Endodermal cell (in vitro differentiated cells): Measurements from ENCODE around the gene PRDM16. TPM values are rescaled to one million over a fixed set of nuclear protein-coding genes. Genes with fewer than 3 reads are reported as not detected.

Source experiments
- DNase-seq: peaks from one replicate; pipeline ENCODE4 v3.0.0-alpha.2; 2017
- H3K27ac ChIP-seq: 2 replicates; pipeline ENCODE4 v1.5.1; 2013; ENCODE audit warnings: mild to moderate bottlenecking, low read depth, low read length, moderate library complexity
- H3K27me3 ChIP-seq: 2 replicates; pipeline ENCODE4 v1.6.1; 2013; ENCODE audit warnings: mild to moderate bottlenecking, low read length, moderate library complexity; ENCODE audit not compliant: insufficient read depth, control insufficient read depth, poor library complexity, severe bottlenecking
- H3K36me3 ChIP-seq: 2 replicates; pipeline ENCODE4 v1.7.0; 2013; ENCODE audit warnings: mild to moderate bottlenecking, low read length, moderate library complexity; ENCODE audit not compliant: control insufficient read depth, insufficient read depth
- H3K4me1 ChIP-seq: one replicate; pipeline ENCODE4 v1.7.0; 2013; ENCODE audit warnings: low read length; ENCODE audit not compliant: control insufficient read depth, insufficient read depth
- H3K4me3 ChIP-seq: 2 replicates; pipeline ENCODE4 v1.5.1; 2013; ENCODE audit warnings: mild to moderate bottlenecking, low read length, moderate library complexity
- H3K9ac ChIP-seq: 2 replicates; pipeline ENCODE4 v1.6.1; 2013; ENCODE audit warnings: mild to moderate bottlenecking, low read length, moderate library complexity; ENCODE audit not compliant: poor library complexity, severe bottlenecking; ENCODE audit errors: extremely low read depth
- H3K9me3 ChIP-seq: 2 replicates; pipeline ENCODE4 v1.6.1; 2013; ENCODE audit warnings: mild to moderate bottlenecking, low read length, moderate library complexity; ENCODE audit not compliant: control insufficient read depth
- H3K27ac Mint-ChIP-seq: 2 replicates; pipeline ENCODE4 v1.8.0; 2020; ENCODE audit warnings: mixed read lengths
- H3K27me3 Mint-ChIP-seq: 2 replicates; pipeline ENCODE4 v1.8.0; 2021; ENCODE audit warnings: mild to moderate bottlenecking, mixed read lengths; ENCODE audit not compliant: insufficient read depth
- H3K36me3 Mint-ChIP-seq: 2 replicates; pipeline ENCODE4 v1.8.0; 2020; ENCODE audit warnings: low read depth, mixed read lengths
- H3K4me1 Mint-ChIP-seq: 2 replicates; pipeline ENCODE4 v1.8.0; 2020; ENCODE audit warnings: mixed read lengths
- H3K4me3 Mint-ChIP-seq: 2 replicates; pipeline ENCODE4 v1.8.0; 2020; ENCODE audit warnings: mild to moderate bottlenecking, moderate library complexity, mixed read lengths
- H3K9me3 Mint-ChIP-seq: 2 replicates; pipeline ENCODE4 v1.8.0; 2020; ENCODE audit warnings: mild to moderate bottlenecking, mixed read lengths
- WGBS, 2 experiments: methylation state at CpG; one replicate each; pipeline versions ENCODE4 v1.1.5 to v1.1.7; 2013; ENCODE audit warnings: missing lambda C conversion rate in 2 of 2, mixed read lengths in 1 of 2; ENCODE audit not compliant: insufficient coverage in 1 of 2, insufficient read length in 1 of 2; 5-methylcytosine and 5-hydroxymethylcytosine counted together
- total RNA-seq, 2 donors: library from RNA; stranded (reverse); fragmentation: NEBNext Ultra II Directional in 1 of 2; extraction: Animal tissue kit (Norgen Biotek cat#: 25700) in 1 of 2; gene quantifications; 2 replicates in 1 of 2; 3 replicates in 1 of 2; pipeline ENCODE4 v1.2.1, GENCODE V29; 2021
- TF ChIP-seq, protein P1 (sequence below): fragments of 200-600 bp; sonication (generic); conservative IDR thresholded peaks from 2 replicates; pipeline ENCODE4 v1.5.0; 2021; ENCODE audit warnings: antibody characterized with exemption, mild to moderate bottlenecking

The PRDM16 gene
- total RNA-seq, 2 donors from 2014 or later, result 2.1 to 4.0 TPM

- H3K9ac ChIP-seq, result no peak overlapping the region
- H3K27ac Mint-ChIP-seq, result no peak overlapping the region
- H3K9me3 Mint-ChIP-seq, result no peaks in the 10 kb centered on the region
- H3K9me3 ChIP-seq, result no peaks in the 10 kb centered on the region
- TF ChIP-seq, protein P1, sequence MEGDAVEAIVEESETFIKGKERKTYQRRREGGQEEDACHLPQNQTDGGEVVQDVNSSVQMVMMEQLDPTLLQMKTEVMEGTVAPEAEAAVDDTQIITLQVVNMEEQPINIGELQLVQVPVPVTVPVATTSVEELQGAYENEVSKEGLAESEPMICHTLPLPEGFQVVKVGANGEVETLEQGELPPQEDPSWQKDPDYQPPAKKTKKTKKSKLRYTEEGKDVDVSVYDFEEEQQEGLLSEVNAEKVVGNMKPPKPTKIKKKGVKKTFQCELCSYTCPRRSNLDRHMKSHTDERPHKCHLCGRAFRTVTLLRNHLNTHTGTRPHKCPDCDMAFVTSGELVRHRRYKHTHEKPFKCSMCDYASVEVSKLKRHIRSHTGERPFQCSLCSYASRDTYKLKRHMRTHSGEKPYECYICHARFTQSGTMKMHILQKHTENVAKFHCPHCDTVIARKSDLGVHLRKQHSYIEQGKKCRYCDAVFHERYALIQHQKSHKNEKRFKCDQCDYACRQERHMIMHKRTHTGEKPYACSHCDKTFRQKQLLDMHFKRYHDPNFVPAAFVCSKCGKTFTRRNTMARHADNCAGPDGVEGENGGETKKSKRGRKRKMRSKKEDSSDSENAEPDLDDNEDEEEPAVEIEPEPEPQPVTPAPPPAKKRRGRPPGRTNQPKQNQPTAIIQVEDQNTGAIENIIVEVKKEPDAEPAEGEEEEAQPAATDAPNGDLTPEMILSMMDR, result peak; percentile 87
- no peak overlapping the region for H3K27ac ChIP-seq
- peak; percentile 86 for DNase-seq
- no peaks in the 10 kb centered on the region for H3K27me3 Mint-ChIP-seq
- H3K36me3 Mint-ChIP-seq, result no peaks in the 10 kb centered on the region
- H3K27me3 ChIP-seq, result no peaks in the 10 kb centered on the region
- H3K4me1 Mint-ChIP-seq, result peaks cover 3% of the 10 kb centered on the region
- H3K4me1 ChIP-seq, result no peaks in the 10 kb centered on the region
- WGBS, 2 experiments, result 88 to 91% methylated on average over 24 to 30 of the region's 30 CpGs
- no peak overlapping the region for H3K4me3 Mint-ChIP-seq
- no peaks in the 10 kb centered on the region for H3K36me3 ChIP-seq
- H3K4me3 ChIP-seq, result no peak overlapping the region
Measured at GRCh38 chr1:3403388-3404231, 334.6 kb downstream of the PRDM16 start.

DNA sequence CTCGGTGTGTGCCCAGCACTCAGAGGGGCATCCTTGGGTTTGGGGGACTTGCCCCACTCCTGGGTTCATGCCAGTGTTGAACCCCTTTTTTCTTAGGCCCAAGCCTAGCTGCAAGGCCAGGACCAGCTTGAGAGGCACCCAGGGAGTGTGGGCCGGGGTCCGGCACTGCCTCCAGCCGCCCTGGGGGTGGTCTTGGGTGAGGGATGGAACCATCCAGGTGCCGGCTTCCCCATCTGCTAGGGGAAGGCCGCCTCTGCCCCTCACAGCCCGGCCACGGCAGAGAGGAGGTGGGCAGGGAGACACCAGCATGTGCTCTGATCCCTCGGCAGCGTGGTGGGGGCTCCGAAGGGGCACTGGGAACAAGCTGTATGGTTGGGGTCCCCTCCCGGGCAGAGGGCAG, 335.3 kb downstream of the PRDM16 start:
- Histone ChIP-seq H3K27ac (no peak overlapping the region), H3K27me3 (no peaks in the 10 kb centered on the region), H3K36me3 (no peaks in the 10 kb centered on the region), H3K9ac (no peak overlapping the region), H3K4me3 (no peak overlapping the region), H3K9me3 (no peaks in the 10 kb centered on the region), H3K4me1 (no peaks in the 10 kb centered on the region)
- no peaks in the 10 kb centered on the region for H3K9me3 Mint-ChIP-seq
- no peak overlapping the region for H3K27ac Mint-ChIP-seq
- no peak for DNase-seq
- H3K4me3 Mint-ChIP-seq, result no peak overlapping the region
- peaks cover 3% of the 10 kb centered on the region for H3K4me1 Mint-ChIP-seq
- H3K36me3 Mint-ChIP-seq, result no peaks in the 10 kb centered on the region
- TF ChIP-seq, protein P1, result no peak
- 96 to 100% methylated on average over 2 to 12 of the region's 12 CpGs for WGBS, 2 experiments
- no peaks in the 10 kb centered on the region for H3K27me3 Mint-ChIP-seq

DNA sequence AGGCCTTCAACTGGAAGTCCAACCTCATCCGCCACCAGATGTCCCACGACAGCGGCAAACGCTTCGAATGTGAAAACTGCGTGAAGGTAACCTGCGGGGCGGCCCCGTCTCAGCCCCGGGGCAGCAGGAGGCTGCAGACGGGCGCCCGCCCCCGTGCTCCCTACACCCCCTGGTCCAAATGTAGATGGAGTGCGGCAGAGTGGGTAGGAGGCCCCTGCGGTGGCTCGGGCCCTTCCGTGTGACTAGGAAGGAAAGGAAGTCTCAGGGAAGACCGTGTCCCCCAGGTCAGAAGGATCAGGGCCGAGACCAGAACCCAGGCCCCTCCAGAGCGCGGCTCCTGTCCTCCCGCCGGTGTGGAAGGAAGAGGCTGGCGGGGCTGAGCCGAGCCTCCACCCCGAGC, 335.8 kb downstream of the PRDM16 start:
- Mint-ChIP-seq H3K9me3 (no peaks in the 10 kb centered on the region), H3K4me3 (no peak overlapping the region), H3K4me1 (peaks cover 3% of the 10 kb centered on the region), H3K27me3 (no peaks in the 10 kb centered on the region), H3K36me3 (no peaks in the 10 kb centered on the region), H3K27ac (no peak overlapping the region)
- 94% methylated on average over 11 to 27 of the region's 27 CpGs for WGBS, 2 experiments
- H3K9ac ChIP-seq, result no peak overlapping the region
- no peaks in the 10 kb centered on the region for H3K4me1 ChIP-seq
- no peaks in the 10 kb centered on the region for H3K27me3 ChIP-seq
- H3K4me3 ChIP-seq, result no peak overlapping the region
- H3K9me3 ChIP-seq, result no peaks in the 10 kb centered on the region
- TF ChIP-seq, protein P1, result no peak
- no peak overlapping the region for H3K27ac ChIP-seq
- no peaks in the 10 kb centered on the region for H3K36me3 ChIP-seq
- no peak for DNase-seq
